ENCODE results near the gene C1QTNF1.

GRCh38 chr17:79002291-79002690, 21.7 kb upstream of the C1QTNF1 start:
- TF ChIP-seq POLR2A (IDR thresholded peaks at IDR 0.05; ENCODE audit: low read depth, low read length), result no peak
- TF ChIP-seq POLR2AphosphoS5 (IDR thresholded peaks at IDR 0.05; ENCODE audit: low read depth, low read length), result no peak
- TF ChIP-seq PAX5 (IDR thresholded peaks at IDR 0.05; ENCODE audit: insufficient read depth, low read length, severe bottlenecking), result no peak
- no peak for TF ChIP-seq TAF1 (IDR thresholded peaks at IDR 0.05; ENCODE audit: low read depth, low read length)
- TF ChIP-seq POU2F2 (IDR thresholded peaks at IDR 0.05; ENCODE audit: low read depth, low read length), result no peak
- TF ChIP-seq SPI1 (IDR thresholded peaks at IDR 0.05; ENCODE audit: low read depth, low read length), result no peak

Measured in GM12891 (cell line).